Glutamatergic neuron (in vitro differentiated cells): Measurements from ENCODE around the gene PPM1M. TPM values are rescaled to one million over a fixed set of nuclear protein-coding genes. Genes with fewer than 3 reads are reported as not detected.

Source experiments
- DNase-seq: peaks from one replicate; pipeline ENCODE4 v3.0.0; 2022
- H3K27ac Mint-ChIP-seq: one replicate; pipeline ENCODE4 v1.8.0; 2020; ENCODE audit warnings: mild to moderate bottlenecking, mixed read lengths, inconsistent platforms; ENCODE audit not compliant: unreplicated experiment
- H3K27me3 Mint-ChIP-seq: one replicate; pipeline ENCODE4 v1.8.0; 2020; ENCODE audit warnings: mild to moderate bottlenecking, moderate library complexity, mixed read lengths, inconsistent platforms; ENCODE audit not compliant: unreplicated experiment
- H3K36me3 Mint-ChIP-seq: one replicate; pipeline ENCODE4 v1.8.0; 2020; ENCODE audit warnings: mild to moderate bottlenecking, mixed read lengths, inconsistent platforms; ENCODE audit not compliant: unreplicated experiment
- H3K4me1 Mint-ChIP-seq: one replicate; pipeline ENCODE4 v1.8.0; 2020; ENCODE audit warnings: mild to moderate bottlenecking, low read depth, mixed read lengths, inconsistent platforms; ENCODE audit not compliant: unreplicated experiment
- H3K4me3 Mint-ChIP-seq: one replicate; pipeline ENCODE4 v1.8.0; 2020; ENCODE audit warnings: mild to moderate bottlenecking, mixed read lengths, inconsistent platforms; ENCODE audit not compliant: unreplicated experiment
- H3K9me3 Mint-ChIP-seq: one replicate; pipeline ENCODE4 v1.8.0; 2020; ENCODE audit warnings: mild to moderate bottlenecking, moderate library complexity, mixed read lengths, inconsistent platforms; ENCODE audit not compliant: unreplicated experiment
- CTCF ChIP-seq: fragments of 200-600 bp; sonication (generic); IDR thresholded peaks from one replicate; pipeline ENCODE4 v1.5.0; 2021; ENCODE audit not compliant: partially characterized antibody, unreplicated experiment
- total RNA-seq: library from RNA; stranded (reverse); fragmentation: NEBNext Ultra II Directional; extraction: Animal tissue kit (Norgen Biotek cat#: 25700); gene quantifications from one replicate; pipeline ENCODE4 v1.2.1, GENCODE V29; 2021; ENCODE audit not compliant: unreplicated experiment

The PPM1M gene
- total RNA-seq, 1 donor from 2014 or later, result 7.8 TPM

DNA sequence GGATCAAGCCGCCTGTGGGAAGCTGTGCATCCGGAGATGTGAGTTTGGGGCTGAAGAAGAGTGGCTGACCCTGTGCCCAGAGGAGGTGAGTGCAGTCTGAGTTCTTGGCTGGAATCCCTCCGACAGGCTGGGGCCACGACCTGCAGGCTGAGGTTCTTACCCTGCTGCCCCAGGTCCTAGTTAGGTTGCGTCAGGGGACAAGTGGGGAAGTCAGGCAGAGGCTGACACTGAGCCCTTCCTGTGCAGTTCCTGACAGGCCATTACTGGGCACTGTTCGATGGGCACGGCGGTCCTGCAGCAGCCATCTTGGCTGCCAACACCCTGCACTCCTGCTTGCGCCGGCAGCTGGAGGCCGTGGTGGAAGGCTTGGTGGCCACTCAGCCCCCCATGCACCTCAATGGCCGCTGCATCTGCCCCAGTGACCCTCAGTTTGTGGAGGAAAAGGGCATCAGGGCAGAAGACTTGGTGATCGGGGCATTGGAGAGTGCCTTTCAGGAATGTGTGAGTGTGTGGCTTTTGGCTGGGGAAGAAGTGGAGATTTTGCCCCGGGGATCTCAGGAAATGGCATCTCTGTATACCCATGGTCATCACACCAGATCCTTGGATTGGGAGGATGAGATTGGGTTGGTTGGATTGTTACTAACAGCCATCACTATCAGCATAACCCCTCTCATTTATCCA lies 1.3 kb downstream of the PPM1M start:
- no peak for DNase-seq
- peaks cover 9% of the 10 kb centered on the region for H3K9me3 Mint-ChIP-seq
- H3K4me3 Mint-ChIP-seq, result peak overlapping the region; percentile 61
- H3K27me3 Mint-ChIP-seq, result peaks cover 9% of the 10 kb centered on the region
- H3K4me1 Mint-ChIP-seq, result no peaks in the 10 kb centered on the region
- no peaks in the 10 kb centered on the region for H3K36me3 Mint-ChIP-seq
- H3K27ac Mint-ChIP-seq, result no peak overlapping the region
- TF ChIP-seq CTCF, result no peak

- Mint-ChIP-seq H3K27ac (no peak overlapping the region), H3K36me3 (no peaks in the 10 kb centered on the region), H3K9me3 (peaks cover 9% of the 10 kb centered on the region), H3K4me1 (no peaks in the 10 kb centered on the region), H3K27me3 (peaks cover 10% of the 10 kb centered on the region), H3K4me3 (no peak overlapping the region)
- TF ChIP-seq CTCF, result no peak
- DNase-seq, result no peak
Observed at GRCh38 chr3:52247409-52248164, 2.0 kb downstream of the PPM1M start.

- no peaks in the 10 kb centered on the region for H3K4me1 Mint-ChIP-seq
- H3K36me3 Mint-ChIP-seq, result no peaks in the 10 kb centered on the region
- TF ChIP-seq CTCF, result no peak
- peaks cover 9% of the 10 kb centered on the region for H3K9me3 Mint-ChIP-seq
- H3K4me3 Mint-ChIP-seq, result no peak overlapping the region
- no peak for DNase-seq
- H3K27me3 Mint-ChIP-seq, result peaks cover 11% of the 10 kb centered on the region
- peak overlapping the region; percentile 23 for H3K27ac Mint-ChIP-seq
Observed at GRCh38 chr3:52248165-52248541, 2.6 kb downstream of the PPM1M start.

- no peak for TF ChIP-seq CTCF
- Mint-ChIP-seq H3K36me3 (no peaks in the 10 kb centered on the region), H3K27me3 (peaks cover 11% of the 10 kb centered on the region), H3K4me1 (no peaks in the 10 kb centered on the region), H3K9me3 (peaks cover 7% of the 10 kb centered on the region), H3K27ac (no peak overlapping the region), H3K4me3 (no peak overlapping the region)
- DNase-seq, result no peak
Observed at GRCh38 chr3:52248816-52249547, 3.4 kb downstream of the PPM1M start.

DNA sequence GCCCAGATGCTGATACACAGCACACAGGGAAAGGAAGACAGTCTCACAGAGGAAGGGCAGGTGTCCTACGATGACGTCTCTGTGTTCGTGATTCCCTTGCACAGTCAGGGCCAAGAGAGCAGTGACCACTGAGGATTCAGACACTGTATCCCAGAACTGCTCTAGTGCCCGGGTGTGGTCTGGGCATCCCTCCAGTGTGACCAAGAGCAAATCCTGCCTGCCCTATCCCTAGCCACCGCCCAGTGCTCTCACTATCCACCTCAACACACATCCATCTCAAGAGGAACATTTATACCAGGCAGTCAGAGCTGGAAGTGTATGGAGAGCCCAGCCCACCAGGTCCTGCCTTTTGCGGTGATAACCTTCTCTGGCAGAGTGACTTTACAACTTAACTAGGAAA lies 4.1 kb downstream of the PPM1M start:
- H3K4me1 Mint-ChIP-seq, result no peaks in the 10 kb centered on the region
- H3K27me3 Mint-ChIP-seq, result peaks cover 11% of the 10 kb centered on the region
- DNase-seq, result no peak
- no peaks in the 10 kb centered on the region for H3K36me3 Mint-ChIP-seq
- peak overlapping the region; percentile 33 for H3K27ac Mint-ChIP-seq
- TF ChIP-seq CTCF, result no peak
- H3K4me3 Mint-ChIP-seq, result no peak overlapping the region
- H3K9me3 Mint-ChIP-seq, result peaks cover 7% of the 10 kb centered on the region
